Transverse colon (tissue), 4 donors: ENCODE data around the gene FLVCR2. TPM values are rescaled to one million over a fixed set of nuclear protein-coding genes. Genes with fewer than 3 reads are reported as not detected.

Experiments
- DNase-seq: peaks from one replicate; pipeline ENCODE4 v3.0.0-alpha.2; 2019
- H3K27ac ChIP-seq, 4 donors: fragments of 200-600 bp; sonication (generic); 2 replicates each; pipeline ENCODE4 v1.5.1; 2016 to 2018; ENCODE audit warnings: inconsistent platforms in 4 of 4
- H3K27me3 ChIP-seq: fragments of 200-600 bp; sonication (generic); 2 replicates; pipeline ENCODE4 v1.5.1; 2017; ENCODE audit warnings: inconsistent platforms
- H3K36me3 ChIP-seq, 4 donors: fragments of 200-600 bp; sonication (generic); 2 replicates each; pipeline ENCODE4 v1.5.1; 2017 to 2019; ENCODE audit warnings: inconsistent platforms in 4 of 4
- H3K4me1 ChIP-seq, 4 donors: fragments of 200-600 bp; sonication (generic); 2 replicates each; pipeline ENCODE4 v1.5.1; 2017 to 2020; ENCODE audit warnings: inconsistent platforms in 4 of 4
- H3K4me3 ChIP-seq, 4 donors: fragments of 200-600 bp; sonication (generic); 1 replicate in 1 of 4; 2 replicates in 3 of 4; pipeline versions ENCODE4 v1.5.1 to v1.6.1; 2017 to 2019; ENCODE audit warnings: inconsistent platforms in 4 of 4
- H3K9me3 ChIP-seq, 2 donors: fragments of 200-600 bp; sonication (generic); 2 replicates each; pipeline ENCODE4 v1.5.1; 2017 to 2019; ENCODE audit warnings: inconsistent platforms in 2 of 2
- CTCF ChIP-seq, 5 experiments: fragments of 200-600 bp in 3 of 5; fragments of 450-650 bp in 2 of 5; sonication (generic) in 3 of 5; IDR thresholded peaks; 1 replicate in 2 of 5; 2 replicates in 3 of 5; pipeline ENCODE4 v1.5.1; 2016 to 2017; ENCODE audit warnings: antibody characterized with exemption in 5 of 5, inconsistent platforms in 3 of 5, mild to moderate bottlenecking in 2 of 5, moderate library complexity in 1 of 5
- EP300 ChIP-seq: sonication (generic); formaldehyde crosslinking; IDR thresholded peaks from one replicate; pipeline ENCODE4 v1.6.1; 2017; ENCODE audit warnings: antibody characterized with exemption, low read depth
- POLR2A ChIP-seq: fragments of 450-650 bp; IDR thresholded peaks from one replicate; pipeline ENCODE4 v1.6.1; 2016; ENCODE audit warnings: antibody characterized with exemption, mild to moderate bottlenecking, moderate library complexity
- POLR2AphosphoS5 ChIP-seq, 3 donors: sonication (generic); formaldehyde crosslinking; IDR thresholded peaks; one replicate each; pipeline ENCODE4 v1.6.1; 2016; ENCODE audit warnings: antibody characterized with exemption in 3 of 3
- WGBS, 2 donors: methylation state at CpG; one replicate each; pipeline ENCODE4 v1.1.5; 2018; ENCODE audit warnings: low coverage in 1 of 2; 5-methylcytosine and 5-hydroxymethylcytosine counted together
- in situ Hi-C, 4 donors: fragments of 200-750 bp; cut with MboI; loops; one replicate each; pipeline versions ENCODE4 v1.15.0 to v1.15.1; 2017; ENCODE audit warnings: low sequenced_read_pairs in 3 of 4, low pct_ligation_motif_present in 1 of 4, low pct_unique_long_range_greater_than_20kb in 1 of 4
- intact Hi-C: fragments of 100-400 bp; cut with DNase I; formaldehyde crosslinking; loops from one replicate; pipeline ENCODE4 v1.15.1; 2023; ENCODE audit warnings: low total_unique reads
- total RNA-seq, 4 donors: library from RNA; depleted of rRNA; stranded (reverse); fragments of >200 nt; gene quantifications; one replicate each; pipeline ENCODE4 v1.1.0, GENCODE V29; 2016

Gene FLVCR2
- total RNA-seq, 4 donors from 2014 or later = 6.2 to 54.5 (median 45.0) TPM

- no peak for DNase-seq
- intact Hi-C loops = no loop called here
- H3K27ac ChIP-seq = no peak overlapping the region
Measured at GRCh38 chr14:75604979-75605851, 26.8 kb downstream of the FLVCR2 start.

GRCh38 chr14:75605916-75606315, 27.5 kb downstream of the FLVCR2 start:
- no peak for TF ChIP-seq CTCF (IDR thresholded peaks at IDR 0.05)
- TF ChIP-seq EP300 = no peak
- intact Hi-C loops (no loop called here), in situ Hi-C loops (no loop called here)
- Histone ChIP-seq H3K27ac (no peak overlapping the region), H3K9me3 (no peaks in the 10 kb centered on the region), H3K27me3 (no peaks in the 10 kb centered on the region), H3K4me1 (peaks cover 0 to 43% (median 7%) of the 10 kb centered on the region in 4 donors), H3K4me3 (no peak overlapping the region), H3K36me3 (no peaks in the 10 kb centered on the region)
- no peak for DNase-seq
- WGBS, 2 donors = 50 to 82% methylated on average over 1 to 10 of the region's 10 CpGs

More at GRCh38 chr14:75604979-75605851, 26.8 kb downstream of the FLVCR2 start:
- TF ChIP-seq POLR2A = no peak
- TF ChIP-seq POLR2AphosphoS5 (IDR thresholded peaks at IDR 0.05) = no peak
- no peak for TF ChIP-seq CTCF (IDR thresholded peaks at IDR 0.05)
- no peak for TF ChIP-seq EP300
- Histone ChIP-seq H3K9me3 (no peaks in the 10 kb centered on the region), H3K36me3 (no peaks in the 10 kb centered on the region), H3K4me1 (peaks cover 0 to 39% (median 7%) of the 10 kb centered on the region in 4 donors), H3K27me3 (no peaks in the 10 kb centered on the region), H3K4me3 (no peak overlapping the region)
- WGBS, 2 donors = 67 to 74% methylated on average over 7 to 11 of the region's 11 CpGs
- in situ Hi-C loops = no loop called here

GRCh38 chr14:75607044-75607443, 28.6 kb downstream of the FLVCR2 start:
- in situ Hi-C loops = no loop called here
- TF ChIP-seq POLR2A (no peak), POLR2AphosphoS5 (IDR thresholded peaks at IDR 0.05) (no peak), CTCF (IDR thresholded peaks at IDR 0.05) (no peak), EP300 (no peak)
- H3K9me3 ChIP-seq = no peaks in the 10 kb centered on the region
- 49% methylated on average over 1 of the region's 1 CpG; no CpG with 5 or more reads in 1 of the 2 donors for WGBS, 2 donors
- no peak for DNase-seq
- H3K36me3 ChIP-seq = no peaks in the 10 kb centered on the region
- H3K4me1 ChIP-seq = peaks cover 0 to 40% (median 5%) of the 10 kb centered on the region in 4 donors
- H3K27ac ChIP-seq = no peak overlapping the region
- H3K27me3 ChIP-seq = no peaks in the 10 kb centered on the region
- no peak overlapping the region for H3K4me3 ChIP-seq
- intact Hi-C loops = no loop called here

- Histone ChIP-seq H3K4me3 (no peak overlapping the region), H3K27ac (no peak overlapping the region), H3K9me3 (no peaks in the 10 kb centered on the region), H3K36me3 (no peaks in the 10 kb centered on the region), H3K4me1 (peaks cover 0 to 31% (median under 1%) of the 10 kb centered on the region in 4 donors), H3K27me3 (no peaks in the 10 kb centered on the region)
- TF ChIP-seq POLR2A (no peak), CTCF (IDR thresholded peaks at IDR 0.05) (no peak), POLR2AphosphoS5 (IDR thresholded peaks at IDR 0.05) (no peak), EP300 (no peak)
- WGBS, 2 donors = 94% methylated on average over 12 of the region's 12 CpGs; no CpG with 5 or more reads in 1 of the 2 donors
- intact Hi-C loops (no loop called here), in situ Hi-C loops (no loop called here)
- no peak for DNase-seq
Measured at GRCh38 chr14:75607842-75608640, 29.6 kb downstream of the FLVCR2 start.
